GM18907 (cell line): ENCODE results near the gene PRKAR2B.
"Not testable (repeated sequence)": the region's sequence is repeated elsewhere in the genome, so short reads cannot be mapped to it uniquely, and the experiment has no call there.

ENCODE experiments used
- ATAC-seq: cut with Tn5 transposase; IDR thresholded peaks from one replicate; pipeline ENCODE4 v1.9.1; 2021; ENCODE audit warnings: mild to moderate bottlenecking, moderate library complexity; ENCODE audit not compliant: unreplicated experiment

PRKAR2B gene

GRCh38 chr7:107026166-107026565, 18.3 kb upstream of the PRKAR2B start:
- no peak for ATAC-seq

- ATAC-seq, result no peak
Observed at GRCh38 chr7:107027208-107027607, 17.3 kb upstream of the PRKAR2B start.

GRCh38 chr7:107029061-107029763, 15.3 kb upstream of the PRKAR2B start:
- ATAC-seq, result no peak

DNA sequence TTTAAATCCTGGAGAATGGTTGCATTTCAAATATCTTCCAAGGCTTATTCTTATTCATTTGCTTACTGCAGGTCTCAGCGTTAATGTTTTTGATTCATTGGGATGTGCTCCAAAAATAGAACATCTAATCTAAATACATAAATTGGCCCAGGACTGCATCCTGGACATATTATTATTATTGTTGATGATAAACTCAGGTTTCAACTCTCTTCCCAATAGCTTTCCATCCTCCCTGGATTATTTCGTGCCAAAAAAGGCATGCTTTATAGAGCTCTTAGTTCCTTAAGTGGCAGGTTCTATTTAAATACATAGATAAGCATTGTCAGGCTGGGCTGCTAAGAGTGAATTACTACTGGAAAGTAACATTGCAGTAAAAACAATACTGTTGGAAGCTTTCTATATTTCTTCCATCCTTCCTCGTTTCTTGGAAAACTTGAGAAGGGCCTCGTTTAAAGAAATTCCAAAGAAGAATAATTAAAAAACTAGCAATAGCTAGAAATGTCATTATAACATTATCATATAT, 14.7 kb upstream of the PRKAR2B start:
- no peak for ATAC-seq

DNA sequence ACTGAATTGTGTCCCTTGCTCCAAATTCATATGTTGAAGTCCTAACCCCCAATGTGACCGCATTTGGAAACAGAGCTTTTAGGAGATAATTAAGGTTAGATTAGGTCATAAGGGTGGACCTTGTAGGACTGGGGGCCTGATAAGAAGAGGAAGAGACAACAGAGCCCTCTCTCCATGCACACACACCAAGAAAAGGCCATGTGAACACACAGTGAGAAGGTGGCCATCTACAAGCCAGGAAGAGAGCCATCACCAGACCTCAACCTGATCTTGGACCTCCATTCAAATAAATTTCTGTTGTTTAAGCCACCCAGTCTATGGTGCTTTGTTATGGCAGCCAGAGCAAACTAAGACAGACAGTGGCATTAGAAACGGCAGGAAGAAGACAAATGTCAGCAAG, 12.5 kb upstream of the PRKAR2B start:
- ATAC-seq, result no peak

DNA sequence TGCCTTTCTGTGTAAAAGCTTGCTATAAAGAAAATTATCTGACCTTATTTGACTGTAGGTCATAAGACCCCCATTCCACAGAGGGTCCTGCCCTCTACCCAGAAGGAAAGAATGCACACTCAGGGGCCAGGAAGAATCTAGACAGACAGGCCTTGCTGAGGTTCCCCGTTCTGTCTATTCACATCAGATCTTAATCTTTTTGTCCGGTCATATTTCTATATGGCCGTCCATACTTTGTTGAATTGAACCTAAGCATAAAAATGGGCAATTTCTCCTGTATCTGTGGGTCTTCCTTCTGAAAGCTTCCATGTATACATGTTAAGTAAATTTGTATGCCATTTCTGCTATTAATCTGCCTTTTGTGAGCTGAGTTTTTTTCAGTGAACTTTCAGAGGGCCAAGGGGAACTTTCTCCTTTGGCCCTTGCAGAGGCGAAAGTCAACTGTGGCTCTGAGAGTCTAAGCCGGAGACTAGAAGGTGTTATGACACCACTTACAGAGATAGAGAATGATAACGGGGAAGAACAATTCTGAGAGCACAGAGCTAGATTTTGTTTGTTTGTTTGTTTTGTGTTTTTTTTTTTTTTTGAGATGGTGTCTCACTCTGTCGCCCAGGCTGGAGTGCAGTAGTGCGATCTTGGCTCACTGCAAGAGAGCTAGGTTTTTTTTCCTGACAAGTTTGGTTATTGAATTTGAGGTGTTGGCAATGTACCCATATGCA, 11.6 kb upstream of the PRKAR2B start:
- no peak for ATAC-seq

- no peak for ATAC-seq
Observed at GRCh38 chr7:107034553-107034952, 10.0 kb upstream of the PRKAR2B start.

DNA sequence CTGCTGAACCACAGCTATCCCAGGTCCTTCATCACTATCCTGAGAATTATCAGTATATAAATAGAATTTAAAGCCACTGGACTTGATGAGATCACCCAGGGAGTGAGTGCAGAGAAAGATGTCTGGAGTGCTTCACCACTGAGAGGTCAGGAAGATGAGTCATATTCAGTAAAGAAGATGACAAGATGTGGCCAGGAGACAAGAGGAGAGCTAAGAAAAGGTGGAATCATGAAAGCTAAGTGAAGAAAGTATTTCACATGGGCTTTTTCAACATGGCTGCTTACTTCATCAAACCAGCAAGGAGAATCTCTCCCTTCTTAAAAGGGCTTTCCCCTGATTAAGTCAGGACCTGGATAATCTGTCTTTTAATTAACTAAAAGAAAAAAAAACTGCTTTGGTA, 9.1 kb upstream of the PRKAR2B start:
- no peak for ATAC-seq

GRCh38 chr7:107036535-107036934, 8.0 kb upstream of the PRKAR2B start:
- no peak for ATAC-seq

DNA sequence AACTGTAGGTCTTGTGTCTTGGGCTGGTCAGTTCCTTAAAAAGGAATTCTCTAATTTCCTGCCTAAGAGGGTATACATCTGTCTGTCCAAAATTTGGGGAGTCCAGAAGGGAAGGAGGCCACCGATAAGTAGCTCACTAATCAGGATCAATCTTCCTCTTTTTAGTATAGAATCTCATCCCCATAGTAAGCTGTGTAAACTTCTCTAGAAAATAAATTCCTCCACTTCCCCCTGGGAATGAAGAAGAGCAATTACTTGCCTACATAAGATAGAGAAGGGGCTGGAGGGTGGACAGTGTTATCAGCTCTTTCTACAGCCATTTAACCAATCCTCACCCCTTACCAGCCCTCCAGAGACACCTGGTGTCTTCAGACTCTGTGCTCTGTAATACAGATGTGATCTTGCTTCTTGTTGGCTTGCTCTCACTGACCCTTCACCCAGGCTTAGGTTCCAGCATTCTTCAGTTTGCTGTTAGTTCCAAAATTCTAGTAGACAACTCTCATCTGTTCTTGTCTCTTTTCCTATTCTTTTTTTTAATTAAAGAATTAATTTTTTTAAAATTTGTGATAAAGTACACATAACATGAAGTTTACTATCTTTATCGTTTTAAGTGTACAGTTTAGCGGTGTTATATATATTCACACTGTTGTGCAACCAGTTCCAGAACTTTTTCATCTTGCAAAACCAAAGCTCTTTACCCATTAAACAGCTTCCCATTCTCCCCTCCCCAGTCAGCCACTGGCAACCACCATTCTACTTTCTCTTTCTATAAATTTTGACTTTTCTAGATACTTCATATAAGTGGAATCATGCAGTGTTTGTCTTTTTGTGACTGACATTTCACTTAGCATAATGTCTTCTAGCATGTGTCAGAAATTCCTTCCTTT, 6.5 kb upstream of the PRKAR2B start:
- no peak for ATAC-seq

GRCh38 chr7:107039199-107039900, 5.2 kb upstream of the PRKAR2B start:
- no peak for ATAC-seq

DNA sequence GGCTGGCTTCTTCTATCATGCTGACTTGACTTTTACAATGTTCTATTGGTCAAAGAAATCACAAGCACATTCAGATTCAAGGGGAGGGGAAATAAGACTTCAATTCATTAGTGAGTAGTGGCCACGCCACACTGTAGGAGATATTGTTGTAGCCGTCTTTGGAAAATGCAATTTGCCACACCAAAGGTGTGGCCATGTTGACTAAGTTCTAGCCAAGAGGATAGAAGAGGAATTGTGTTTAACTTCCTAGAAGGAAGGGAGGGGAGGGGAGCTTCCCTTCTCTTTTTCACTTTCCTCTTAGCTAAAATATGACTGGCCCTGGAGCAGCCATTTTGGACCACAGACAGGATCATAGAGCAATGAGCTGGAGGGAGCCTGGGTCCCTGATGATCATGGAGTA, 3.4 kb upstream of the PRKAR2B start:
- no peak for ATAC-seq

- not testable (repeated sequence) for ATAC-seq
Observed at GRCh38 chr7:107041764-107042163, 2.7 kb upstream of the PRKAR2B start.

DNA sequence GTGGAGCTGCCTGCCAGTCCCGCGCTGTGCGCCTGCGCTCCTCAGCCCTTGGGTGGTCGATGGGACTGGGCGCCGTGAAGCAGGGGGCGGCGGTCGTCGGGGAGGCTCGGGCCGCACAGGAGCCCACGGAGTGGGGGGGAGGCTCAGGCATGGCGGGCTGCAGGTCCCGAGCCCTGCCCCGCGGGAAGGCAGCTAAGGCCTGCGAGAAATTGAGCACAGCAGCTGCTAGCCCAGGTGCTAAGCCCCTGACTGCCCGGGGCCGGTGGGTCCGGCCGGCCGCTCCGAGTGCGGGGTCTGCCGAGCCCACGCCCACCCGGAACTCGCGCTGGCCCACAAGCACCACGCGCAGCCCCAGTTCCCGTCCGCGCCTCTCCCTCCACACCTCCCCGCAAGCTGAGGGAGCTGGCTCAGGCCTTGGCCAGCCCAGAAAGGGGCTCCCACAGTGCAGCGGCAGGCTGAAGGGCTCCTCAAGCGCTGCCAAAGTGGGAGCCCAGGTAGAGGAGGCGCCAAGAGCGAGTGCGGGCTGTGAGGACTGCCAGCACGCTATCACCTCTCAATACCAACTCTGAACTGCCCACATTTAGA, 2.1 kb upstream of the PRKAR2B start:
- ATAC-seq, result not testable (repeated sequence)

DNA sequence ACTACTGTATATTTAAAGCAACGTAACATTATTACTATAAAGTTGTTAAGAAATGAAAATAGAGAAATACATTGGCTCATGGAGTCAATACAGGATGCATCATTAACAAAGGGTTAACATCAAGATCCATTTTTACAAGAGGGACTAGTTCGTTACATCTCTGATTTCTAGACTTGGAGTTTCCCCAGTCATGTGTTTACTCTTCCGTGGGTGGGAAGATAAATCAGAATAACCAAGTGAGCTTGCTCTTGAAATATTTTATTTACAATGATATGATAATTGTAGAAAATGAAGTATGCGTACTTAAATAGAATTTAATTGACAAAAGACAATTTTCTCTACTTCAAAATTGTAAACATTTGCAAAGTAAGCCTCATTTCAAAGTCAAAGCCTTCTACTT, 1.0 kb upstream of the PRKAR2B start:
- no peak for ATAC-seq

DNA sequence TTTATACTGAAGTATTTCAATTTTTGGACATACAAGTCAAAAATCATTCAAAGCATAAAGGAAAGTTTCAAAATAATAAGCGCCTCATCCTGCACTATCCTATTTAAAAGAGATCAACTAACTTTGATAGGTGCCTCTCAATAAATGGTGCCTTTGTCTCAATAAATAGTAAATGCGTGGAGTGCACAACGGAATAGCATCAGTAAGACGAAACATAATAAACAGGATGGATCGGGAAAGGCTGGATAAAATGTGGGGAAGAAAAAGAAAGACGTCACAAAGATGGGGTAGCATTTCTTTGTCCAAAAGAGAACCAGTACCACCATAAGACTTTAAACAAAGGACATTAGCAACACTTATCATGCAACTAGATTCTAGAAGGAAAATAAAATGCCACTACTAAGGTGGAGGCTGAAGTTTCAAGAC, 571 bp upstream of the PRKAR2B start:
- ATAC-seq, result no peak

DNA sequence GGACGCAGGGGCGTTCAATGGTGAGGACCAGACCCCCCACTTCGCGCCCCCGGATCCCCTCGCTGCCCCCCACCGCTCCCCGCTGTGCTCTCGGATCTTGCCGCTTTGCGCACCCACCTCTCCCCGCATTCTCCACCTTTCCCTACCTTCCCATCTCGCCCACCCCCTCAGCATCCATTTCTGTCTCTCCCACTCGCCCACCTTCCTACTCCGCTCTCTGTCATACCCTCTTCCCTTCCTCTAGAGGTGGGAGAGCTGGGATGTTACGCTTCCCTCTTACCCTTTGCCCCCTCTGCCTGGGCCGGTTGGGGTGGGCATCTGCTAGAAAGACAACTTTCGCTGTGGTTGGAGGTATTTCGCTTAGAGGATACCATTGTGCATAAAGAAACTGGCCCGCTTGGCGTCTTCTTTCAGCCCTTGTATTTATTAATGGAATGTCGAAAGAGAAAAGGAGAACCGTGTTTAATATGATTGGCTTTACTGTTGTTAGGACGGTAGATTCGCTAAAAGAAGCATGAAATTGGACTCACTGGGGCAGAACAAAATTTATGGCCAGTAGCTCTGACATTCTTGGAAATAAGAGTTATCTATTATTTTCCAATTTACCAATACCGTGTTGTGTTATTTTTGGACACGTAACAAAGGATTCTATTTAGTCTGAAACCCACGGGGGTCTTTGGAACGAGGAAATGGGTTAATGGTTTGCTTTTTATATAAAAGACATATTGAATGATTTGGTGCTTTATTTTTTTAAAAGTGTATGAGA, 873 bp downstream of the PRKAR2B start:
- ATAC-seq, result no peak

- no peak for ATAC-seq
Observed at GRCh38 chr7:107045980-107046379, 1.5 kb downstream of the PRKAR2B start.

GRCh38 chr7:107046491-107047259, 2.2 kb downstream of the PRKAR2B start:
- no peak for ATAC-seq
